GM19023 (cell line): ENCODE measurements around the gene PIK3R3.
"Not testable (repeated sequence)": the region's sequence is repeated elsewhere in the genome, so short reads cannot be mapped to it uniquely, and the experiment has no call there.

Experiments
- ATAC-seq: cut with Tn5 transposase; IDR thresholded peaks from one replicate; pipeline ENCODE4 v1.9.1; 2021; ENCODE audit warnings: mild to moderate bottlenecking, moderate library complexity; ENCODE audit not compliant: unreplicated experiment

PIK3R3 gene

DNA sequence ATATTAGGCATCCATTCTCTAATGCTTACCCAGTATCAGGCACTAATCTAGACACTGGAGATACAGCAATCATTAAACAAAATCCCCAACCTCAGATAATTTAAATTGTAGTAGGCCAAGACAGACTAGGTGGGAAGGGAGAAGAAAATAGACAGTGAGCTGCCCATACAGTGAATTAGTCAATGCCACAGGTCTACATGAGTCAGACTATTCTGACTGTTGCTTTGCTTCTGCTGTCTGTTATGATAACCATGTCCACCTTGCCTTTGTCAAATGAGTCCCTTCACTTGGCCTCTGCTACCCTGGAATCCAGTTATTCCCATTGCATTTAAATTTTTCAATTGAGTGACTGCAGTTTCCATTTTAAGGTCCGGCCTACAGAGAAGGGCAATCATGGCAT lies 59.5 kb downstream of the PIK3R3 start:
- no peak for ATAC-seq

DNA sequence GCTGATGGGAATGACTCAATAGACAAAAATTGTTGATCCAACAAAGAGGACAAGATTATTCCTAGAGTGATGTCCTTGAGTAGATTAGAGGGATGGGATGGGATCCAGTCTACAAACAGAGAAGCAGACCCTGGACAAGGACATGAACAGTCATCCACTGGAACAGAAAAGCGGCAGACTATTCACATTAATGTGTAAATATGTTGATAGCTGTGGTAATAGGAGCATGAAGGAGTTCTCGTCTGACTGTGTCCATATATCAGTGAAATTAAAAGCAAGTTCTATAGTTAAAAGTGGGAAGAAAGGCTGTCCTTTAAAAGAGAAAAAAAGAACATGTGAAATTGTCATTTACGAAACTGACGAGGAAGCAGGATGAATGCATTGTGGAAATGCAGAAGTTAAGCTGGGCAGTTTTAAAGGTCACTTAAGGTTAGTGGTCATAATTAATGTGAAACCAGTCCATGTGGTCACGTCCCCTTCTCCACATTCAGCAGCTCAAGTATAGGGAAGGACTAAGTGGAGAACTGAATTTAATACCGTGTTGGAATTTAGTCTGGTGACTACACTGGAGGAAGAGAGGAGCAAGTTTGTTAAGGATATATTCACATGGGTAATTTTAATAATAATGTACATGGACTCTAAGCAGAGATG lies 62.1 kb downstream of the PIK3R3 start:
- no peak for ATAC-seq

DNA sequence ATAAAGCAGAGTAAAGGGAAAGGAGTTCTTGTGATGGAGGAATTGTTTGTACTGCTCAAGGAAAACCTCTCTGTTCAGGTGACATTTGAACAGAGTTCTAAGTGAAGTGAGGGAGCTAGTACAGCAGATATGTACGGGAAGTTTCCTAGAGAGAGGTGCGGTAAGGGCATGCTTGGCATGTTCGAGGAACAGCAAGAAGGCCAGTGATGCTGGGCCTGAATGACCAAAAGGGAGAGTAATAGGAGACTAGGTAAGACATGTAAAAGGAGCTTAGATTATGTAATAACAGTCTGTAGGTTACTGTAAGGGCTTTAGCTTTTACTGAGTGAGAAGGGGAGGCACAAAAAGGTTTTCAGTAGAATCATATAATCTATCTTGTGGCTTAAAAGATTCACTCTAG lies 63.9 kb downstream of the PIK3R3 start:
- no peak for ATAC-seq

DNA sequence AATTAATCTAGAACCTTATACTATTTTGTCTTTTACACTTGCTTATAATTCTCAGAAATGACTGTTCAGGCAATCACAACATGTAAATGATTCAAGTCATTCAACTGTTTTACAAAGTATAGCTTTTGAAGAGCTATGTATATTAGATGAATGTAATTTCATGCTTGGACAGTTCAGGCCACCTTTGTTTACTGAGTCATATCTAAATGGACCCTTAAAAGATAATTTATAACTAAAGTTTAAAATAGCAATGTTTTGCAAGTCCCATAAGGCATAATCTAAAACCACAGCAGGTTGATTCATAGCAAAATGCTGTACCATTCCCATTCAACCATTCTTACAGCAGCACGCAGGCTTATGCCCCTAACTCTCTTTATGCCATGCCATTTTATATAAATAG lies 64.8 kb downstream of the PIK3R3 start:
- no peak for ATAC-seq

DNA sequence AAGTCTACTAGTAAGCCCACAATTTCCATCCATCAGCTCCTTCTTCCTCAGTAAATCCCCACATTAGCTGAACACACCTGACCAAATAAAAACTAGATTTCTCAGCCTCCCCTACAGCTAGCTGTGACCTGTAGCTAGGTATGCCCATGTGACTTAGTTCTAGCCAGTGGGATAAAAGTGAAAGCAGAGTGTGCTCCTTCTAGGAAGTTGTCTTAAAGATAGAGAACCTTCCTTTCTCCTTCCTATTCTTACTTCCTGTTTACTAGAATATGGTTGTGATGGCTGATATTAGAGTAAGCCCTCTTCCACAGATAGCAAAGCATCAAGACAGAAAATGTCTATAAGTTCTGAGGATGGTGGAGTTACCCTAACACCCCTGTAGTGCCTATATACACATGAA lies 67.0 kb downstream of the PIK3R3 start:
- no peak for ATAC-seq

DNA sequence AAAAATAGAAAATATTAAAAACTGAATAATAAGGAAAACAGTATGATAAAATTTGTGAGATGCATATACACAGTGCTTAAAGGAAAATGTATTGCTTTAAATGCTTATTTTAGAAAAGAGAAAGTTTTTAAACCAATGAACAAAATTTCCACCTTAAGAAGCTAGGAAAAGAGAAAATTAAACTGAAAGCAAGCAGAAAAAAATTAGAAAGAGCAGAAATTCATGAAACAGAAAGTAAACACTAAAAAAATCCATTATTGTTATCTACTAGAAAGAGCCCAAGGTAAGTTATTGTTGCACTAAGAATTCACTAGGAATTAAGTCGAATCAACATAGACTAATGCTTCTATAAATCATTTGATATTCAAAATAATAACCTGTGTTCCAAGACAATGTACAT lies 67.7 kb downstream of the PIK3R3 start:
- no peak for ATAC-seq

DNA sequence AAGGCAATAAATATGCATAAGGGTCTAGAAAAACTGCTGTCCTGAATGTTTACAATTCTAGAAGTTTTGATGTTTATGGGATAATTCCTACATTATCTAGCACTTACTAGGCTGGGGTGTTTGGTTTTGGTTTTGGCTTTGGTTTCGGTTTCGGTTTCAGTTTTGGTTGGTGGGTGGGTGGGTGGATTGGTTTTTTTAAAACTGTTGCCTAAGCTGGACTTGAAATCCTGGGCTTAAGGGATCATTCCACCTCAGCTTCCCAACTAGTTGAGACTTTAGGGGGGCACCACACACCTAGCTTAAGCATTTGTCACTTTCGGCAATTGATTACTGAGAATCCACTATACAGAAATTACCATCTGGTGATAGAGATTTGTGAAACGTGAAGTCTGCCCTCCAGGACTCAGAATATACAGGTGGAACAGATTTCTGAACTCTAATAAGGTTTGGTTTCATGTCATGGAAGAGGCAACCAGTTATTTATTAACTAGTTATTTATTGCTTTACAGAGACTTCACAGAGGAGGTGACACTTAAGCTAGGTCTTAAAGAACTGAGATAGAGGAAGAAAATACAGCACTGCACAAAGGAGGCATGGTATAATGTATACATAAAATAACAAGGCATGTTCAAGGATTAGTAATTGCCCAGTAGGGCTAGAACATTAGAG lies 69.6 kb downstream of the PIK3R3 start:
- peak; percentile 58 for ATAC-seq

DNA sequence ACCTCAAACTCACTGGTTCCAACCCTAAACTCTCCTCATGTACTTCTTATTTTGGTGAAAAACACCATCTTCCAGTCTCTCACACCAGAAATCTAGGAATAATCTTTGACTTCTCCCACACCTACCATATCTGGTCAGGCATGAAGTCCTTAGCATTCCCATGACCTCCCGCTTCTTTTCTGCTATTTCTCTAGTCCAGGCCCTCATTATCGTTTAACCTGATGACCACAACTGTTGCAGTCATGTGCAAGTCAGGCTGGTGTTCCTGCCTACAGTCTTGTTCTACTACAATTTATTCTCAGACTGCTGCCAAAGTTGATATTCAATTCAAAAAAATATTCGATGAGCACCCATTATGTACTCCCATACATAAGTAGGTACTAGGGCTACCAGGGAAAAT lies 71.3 kb downstream of the PIK3R3 start:
- ATAC-seq: no peak

DNA sequence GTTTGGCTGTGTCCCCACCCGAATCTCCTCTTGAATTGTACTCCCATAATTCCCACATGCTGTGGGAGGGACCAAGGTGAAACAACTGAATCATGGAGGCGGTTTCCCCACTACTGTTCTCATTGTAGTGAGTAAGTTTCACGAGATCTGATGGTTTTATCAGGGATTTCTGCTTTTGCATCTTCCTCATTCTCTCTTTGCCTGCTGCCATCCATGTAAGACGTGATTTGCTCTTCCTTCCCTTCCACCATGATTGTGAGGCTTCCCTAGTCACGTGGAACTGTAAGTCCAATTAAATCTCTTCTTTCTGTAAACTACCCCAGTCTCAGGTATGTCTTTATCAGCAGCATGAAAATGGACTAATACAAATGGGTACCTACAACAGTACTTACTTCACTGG lies 73.5 kb downstream of the PIK3R3 start:
- ATAC-seq: no peak

DNA sequence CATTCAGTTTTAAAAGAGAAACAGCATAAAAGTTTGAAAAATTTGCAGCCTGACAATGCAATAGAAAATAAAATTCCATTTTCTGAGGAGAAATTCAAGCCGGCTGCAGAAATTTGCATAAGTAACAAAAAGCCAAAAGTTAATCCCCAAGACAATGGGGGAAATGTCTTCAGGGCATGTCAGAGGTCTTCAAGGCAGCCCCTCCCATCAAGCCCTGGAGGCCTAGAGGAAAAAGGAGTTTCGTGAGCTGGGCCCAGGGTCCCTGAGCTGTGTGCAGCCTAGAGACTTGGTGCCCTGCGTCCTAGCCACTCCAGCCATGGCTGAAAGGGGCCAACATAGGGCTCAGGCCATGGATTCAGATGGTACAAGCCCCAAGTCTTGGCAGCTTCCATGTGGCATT lies 74.6 kb downstream of the PIK3R3 start:
- ATAC-seq: no peak

DNA sequence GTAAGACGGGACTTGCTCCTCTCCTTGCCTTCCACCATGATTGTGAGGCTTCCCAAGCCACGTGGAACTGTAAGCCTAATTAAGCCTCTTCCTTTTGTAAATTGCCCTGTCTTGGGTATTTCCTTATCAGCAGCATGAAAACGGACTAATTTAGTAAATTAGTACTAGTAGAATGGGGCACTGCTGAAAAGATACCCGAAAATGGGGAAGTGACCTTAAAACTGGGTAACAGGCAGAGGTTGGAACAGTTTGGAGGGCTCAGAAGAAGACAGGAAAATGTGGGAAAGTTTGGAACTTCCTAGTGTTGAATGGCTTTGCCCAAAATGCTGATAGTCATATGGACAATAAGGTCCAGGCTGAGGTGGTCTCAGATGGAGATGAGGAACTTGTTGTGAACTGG lies 75.2 kb downstream of the PIK3R3 start:
- ATAC-seq: not testable (repeated sequence)

DNA sequence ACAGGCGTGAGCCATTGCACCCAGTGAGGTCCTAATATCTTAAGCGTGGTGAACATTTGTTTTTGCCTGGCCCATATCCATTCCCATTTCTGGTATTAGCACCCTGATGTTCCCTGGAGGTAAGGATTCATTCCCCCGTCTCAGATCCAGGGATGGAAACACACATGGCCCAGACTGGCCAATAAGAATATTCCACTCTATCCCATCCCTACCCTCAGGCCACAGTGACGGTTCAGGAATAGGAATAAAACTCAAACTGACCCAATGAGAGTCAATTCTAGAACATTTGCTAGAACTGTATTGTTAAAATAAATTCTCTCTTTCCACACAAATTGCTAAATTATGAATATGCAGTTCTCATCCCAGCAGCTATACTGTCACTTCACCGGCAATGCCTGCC lies 76.1 kb downstream of the PIK3R3 start:
- ATAC-seq: no peak

DNA sequence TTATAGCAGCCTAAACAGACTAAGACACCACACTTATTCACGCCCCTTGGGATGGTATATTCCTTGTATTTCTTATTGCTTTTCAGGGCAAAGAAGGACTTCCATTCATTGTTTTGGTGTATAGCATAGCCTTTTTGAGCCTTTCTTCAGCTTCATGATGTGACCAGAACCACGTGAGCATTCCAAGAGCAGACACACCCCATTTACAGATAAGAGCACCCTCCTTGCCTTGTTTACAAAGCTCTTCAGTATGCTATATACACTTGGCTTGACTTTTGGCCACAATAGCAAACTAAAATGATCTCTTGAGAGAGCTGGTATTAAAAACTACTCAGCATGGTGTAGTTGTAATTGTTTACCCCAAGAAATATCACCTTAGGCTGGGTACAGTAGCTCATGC lies 78.7 kb downstream of the PIK3R3 start:
- ATAC-seq: no peak

DNA sequence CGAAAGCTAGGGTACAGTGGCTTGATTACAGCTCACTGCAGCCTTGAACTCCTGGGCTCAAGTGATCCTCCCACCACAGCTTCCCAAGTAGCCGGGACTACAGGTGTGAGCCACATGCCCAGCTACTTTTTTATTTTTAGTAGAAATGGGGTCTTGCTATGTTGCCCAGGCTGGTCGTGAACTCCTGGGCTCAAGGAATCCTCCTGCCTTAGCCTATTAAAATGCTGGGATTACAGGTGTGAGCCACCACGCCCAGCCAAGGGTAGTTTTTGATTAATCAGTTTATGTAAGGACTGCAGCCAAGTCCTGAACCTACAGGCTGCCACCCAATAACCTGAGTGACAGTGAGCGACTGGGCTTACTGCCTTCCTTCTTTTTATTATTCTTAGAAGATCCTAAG lies 88.3 kb downstream of the PIK3R3 start:
- no peak for ATAC-seq

DNA sequence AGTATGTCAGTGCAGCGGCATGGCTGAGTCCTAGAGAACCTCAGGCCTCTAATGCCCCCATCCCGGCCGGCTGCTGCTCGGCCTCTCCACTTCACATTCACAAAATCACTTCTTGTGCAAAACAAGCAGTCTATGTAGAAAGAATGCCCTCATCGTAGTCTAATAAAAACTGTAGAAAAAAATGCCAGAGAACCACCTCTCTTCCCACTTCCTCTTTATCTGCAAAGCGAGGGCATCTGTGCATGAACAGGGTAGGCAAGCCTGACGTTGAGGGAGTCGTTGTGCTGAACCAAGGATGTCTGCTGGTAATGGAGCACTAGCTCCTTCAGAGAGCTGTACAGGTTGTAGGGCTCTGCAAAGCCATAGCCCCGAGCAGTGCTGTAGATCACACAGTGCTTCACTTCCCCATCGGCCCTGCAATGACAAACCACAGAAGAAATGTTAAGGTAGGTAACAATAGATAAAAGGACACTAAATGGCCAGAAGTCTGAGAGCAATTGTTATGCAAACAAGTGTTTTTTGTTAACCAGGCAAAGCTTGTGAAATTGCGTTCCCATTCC lies 88.9 kb downstream of the PIK3R3 start:
- peak; percentile 78 for ATAC-seq

DNA sequence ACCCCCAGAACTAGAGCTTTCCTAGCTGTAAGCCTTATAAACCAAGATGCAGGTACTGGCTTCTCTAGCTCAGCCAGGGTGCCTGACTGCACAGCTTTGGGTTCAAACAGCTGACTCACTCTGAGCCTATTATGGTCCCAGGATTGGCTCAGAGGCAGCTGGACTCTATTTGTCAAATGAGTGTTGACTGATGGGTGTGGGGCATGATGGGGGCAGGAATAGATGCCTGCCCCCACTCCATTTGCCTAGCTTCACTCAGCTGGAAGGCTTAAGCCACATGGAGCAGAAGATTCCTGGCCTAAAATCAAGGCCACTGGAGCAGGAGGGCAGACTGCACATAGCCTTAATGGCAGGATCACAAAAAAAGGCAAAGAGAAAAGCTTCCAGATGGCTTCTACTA lies 90.5 kb downstream of the PIK3R3 start:
- no peak for ATAC-seq

DNA sequence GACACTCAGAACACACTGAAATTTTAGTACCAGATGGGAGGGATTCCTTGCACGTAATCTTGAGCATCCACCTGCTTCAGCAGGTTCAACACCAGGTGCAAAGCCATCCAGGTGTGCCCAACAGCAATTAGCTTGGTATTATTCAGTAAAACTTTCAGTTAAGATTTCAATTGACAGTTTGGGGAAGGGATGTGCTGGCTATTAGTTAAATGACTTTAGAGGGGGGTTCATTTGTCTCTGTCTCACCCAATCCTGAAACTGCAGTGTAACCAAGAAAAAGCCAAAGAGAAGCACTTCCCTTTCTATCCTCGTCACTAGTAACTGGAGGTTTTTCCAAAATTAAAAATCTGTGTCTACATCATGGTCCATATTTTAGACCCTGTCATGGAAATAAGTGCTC lies 90.9 kb downstream of the PIK3R3 start:
- no peak for ATAC-seq

DNA sequence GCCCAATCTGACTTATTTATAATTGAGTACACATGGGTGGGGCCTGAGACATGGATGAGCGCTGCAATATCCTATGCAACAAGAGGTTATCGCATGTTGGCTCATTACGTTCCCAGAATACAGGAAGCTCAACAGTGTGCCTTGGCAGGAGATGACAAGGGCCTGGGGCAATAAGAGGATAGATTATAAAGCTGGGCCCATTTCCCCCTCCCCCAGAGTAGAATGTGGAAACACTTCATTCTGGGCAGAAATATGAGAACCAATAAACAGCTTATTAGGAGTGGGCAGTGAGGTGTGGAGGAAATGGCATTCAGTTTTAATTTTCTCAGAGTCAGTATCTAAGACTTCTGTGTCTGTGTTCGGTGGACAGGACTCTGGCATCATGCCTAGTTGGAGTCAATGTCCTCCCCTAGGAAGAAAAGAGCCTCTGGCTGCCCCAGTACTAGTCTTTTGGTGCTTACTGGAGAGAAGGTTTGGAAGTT lies 92.8 kb downstream of the PIK3R3 start:
- no peak for ATAC-seq

DNA sequence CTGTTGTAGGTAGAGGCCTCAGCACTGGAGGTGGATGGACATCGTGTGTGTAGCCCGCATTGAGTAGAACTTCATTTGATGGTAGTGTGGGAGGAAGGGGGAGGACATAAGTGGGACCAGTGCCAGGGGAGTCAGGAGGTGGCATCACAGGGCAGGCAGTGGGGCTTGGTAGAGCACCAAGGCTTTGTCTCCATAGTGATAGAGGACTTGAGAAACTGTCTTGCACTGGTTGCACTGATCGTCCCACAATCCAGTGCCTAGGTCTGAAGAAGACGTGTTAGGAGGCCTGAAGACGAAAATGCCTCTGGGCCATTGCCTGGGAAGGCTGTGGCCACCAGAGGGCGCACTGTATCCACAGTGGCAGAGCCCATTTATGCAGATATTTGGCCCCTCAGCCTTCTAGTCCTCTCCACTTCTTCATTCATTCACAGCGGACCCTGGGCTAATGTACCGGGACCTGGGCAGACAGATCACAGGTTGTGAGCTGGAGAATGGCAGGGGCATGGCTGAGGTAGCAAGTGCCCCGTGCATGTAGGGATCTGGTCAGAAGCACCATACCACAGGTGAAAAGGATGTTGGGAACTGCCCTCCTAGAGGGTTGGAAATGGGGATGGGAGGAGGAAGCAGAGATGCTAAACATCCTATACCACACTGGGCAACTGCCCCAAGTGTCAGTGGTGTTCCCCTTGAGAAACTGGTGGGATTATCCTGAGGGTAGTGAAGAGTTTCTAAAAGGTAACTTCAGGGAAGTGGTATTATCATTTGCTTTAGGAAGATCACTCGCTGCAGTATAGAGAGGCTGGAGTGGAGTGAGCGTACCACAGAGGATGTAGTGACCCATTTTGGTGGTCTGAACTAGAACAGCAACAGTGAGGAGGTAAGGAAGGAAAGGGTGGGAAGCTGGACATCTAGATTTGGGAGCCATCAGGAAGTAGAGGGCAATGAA lies 95.3 kb downstream of the PIK3R3 start:
- ATAC-seq: no peak

DNA sequence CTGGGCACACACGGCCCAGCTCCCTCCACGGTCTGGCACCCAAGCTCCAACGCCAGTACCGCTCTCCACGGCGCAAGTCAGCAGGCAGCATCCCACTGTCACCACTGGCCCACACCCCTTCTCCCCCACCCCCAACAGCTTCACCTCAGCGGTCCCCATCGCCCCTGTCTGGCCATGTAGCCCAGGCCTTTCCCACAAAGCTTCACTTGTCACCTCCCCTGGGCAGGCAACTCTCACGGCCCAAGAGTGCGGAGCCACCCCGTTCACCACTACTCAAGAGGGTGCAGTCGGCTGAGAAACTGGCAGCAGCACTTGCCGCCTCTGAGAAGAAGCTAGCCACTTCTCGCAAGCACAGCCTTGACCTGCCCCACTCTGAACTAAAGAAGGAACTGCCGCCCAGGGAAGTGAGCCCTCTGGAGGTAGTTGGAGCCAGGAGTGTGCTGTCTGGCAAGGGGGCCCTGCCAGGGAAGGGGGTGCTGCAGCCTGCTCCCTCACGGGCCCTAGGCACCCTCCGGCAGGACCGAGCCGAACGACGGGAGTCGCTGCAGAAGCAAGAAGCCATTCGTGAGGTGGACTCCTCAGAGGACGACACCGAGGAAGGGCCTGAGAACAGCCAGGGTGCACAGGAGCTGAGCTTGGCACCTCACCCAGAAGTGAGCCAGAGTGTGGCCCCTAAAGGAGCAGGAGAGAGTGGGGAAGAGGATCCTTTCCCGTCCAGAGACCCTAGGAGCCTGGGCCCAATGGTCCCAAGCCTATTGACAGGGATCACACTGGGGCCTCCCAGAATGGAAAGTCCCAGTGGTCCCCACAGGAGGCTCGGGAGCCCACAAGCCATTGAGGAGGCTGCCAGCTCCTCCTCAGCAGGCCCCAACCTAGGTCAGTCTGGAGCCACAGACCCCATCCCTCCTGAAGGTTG lies 97.6 kb downstream of the PIK3R3 start:
- no peak for ATAC-seq
